ENCODE data around the gene DGKD. TPM values are rescaled to one million over a fixed set of nuclear protein-coding genes. Genes with fewer than 3 reads are reported as not detected.

Gene DGKD
- total RNA-seq, 6 experiments from 2014 or later = 8.1 to 12.2 (median 10.3) TPM

- H3K27ac Mint-ChIP-seq = no peak overlapping the region
- peaks cover 3% of the 10 kb centered on the region for H3K27me3 Mint-ChIP-seq (ENCODE audit: insufficient read depth)
- no peak for DNase-seq
- H3K4me3 Mint-ChIP-seq = no peak overlapping the region
- H3K36me3 Mint-ChIP-seq (ENCODE audit: low read depth) = peaks cover 44% of the 10 kb centered on the region
- peaks cover 19% of the 10 kb centered on the region for H3K4me1 Mint-ChIP-seq (ENCODE audit: low read depth)
- TF ChIP-seq CTCF (IDR thresholded peaks at IDR 0.05) = no peak
- no peaks in the 10 kb centered on the region for H3K9me3 Mint-ChIP-seq
Measured at GRCh38 chr2:233482616-233483015, 128.3 kb downstream of the DGKD start.

GRCh38 chr2:233485726-233486125, 131.4 kb downstream of the DGKD start:
- TF ChIP-seq CTCF (IDR thresholded peaks at IDR 0.05) = no peak
- DNase-seq = no peak
- Mint-ChIP-seq H3K27me3 (ENCODE audit: insufficient read depth) (peaks cover 6% of the 10 kb centered on the region), H3K27ac (no peak overlapping the region), H3K9me3 (no peaks in the 10 kb centered on the region), H3K4me3 (no peak overlapping the region), H3K36me3 (ENCODE audit: low read depth) (peaks cover 66% of the 10 kb centered on the region), H3K4me1 (ENCODE audit: low read depth) (peaks cover 42% of the 10 kb centered on the region)

GRCh38 chr2:233486357-233486756, 132.1 kb downstream of the DGKD start:
- H3K27ac Mint-ChIP-seq = peak overlapping the region; percentile 78
- peak overlapping the region; percentile 5 for H3K4me3 Mint-ChIP-seq
- no peaks in the 10 kb centered on the region for H3K9me3 Mint-ChIP-seq
- peaks cover 68% of the 10 kb centered on the region for H3K36me3 Mint-ChIP-seq (ENCODE audit: low read depth)
- DNase-seq = no peak
- H3K27me3 Mint-ChIP-seq (ENCODE audit: insufficient read depth) = peaks cover 6% of the 10 kb centered on the region
- peaks cover 42% of the 10 kb centered on the region for H3K4me1 Mint-ChIP-seq (ENCODE audit: low read depth)
- no peak for TF ChIP-seq CTCF (IDR thresholded peaks at IDR 0.05)

- TF ChIP-seq CTCF (IDR thresholded peaks at IDR 0.05) = no peak
- Mint-ChIP-seq H3K27ac (peak overlapping the region; percentile 78), H3K27me3 (ENCODE audit: insufficient read depth) (peaks cover 6% of the 10 kb centered on the region), H3K4me3 (peak overlapping the region; percentile 5; the same call in 1 of the 2 replicates), H3K36me3 (ENCODE audit: low read depth) (peaks cover 68% of the 10 kb centered on the region), H3K9me3 (no peaks in the 10 kb centered on the region), H3K4me1 (ENCODE audit: low read depth) (peaks cover 42% of the 10 kb centered on the region)
- DNase-seq = peak; percentile 78
Measured at GRCh38 chr2:233486778-233487552, 132.7 kb downstream of the DGKD start.

GRCh38 chr2:233487748-233488345, 133.6 kb downstream of the DGKD start:
- Mint-ChIP-seq H3K4me1 (ENCODE audit: low read depth) (peaks cover 42% of the 10 kb centered on the region), H3K27ac (peak overlapping the region; percentile 78), H3K9me3 (no peaks in the 10 kb centered on the region), H3K4me3 (no peak overlapping the region), H3K27me3 (ENCODE audit: insufficient read depth) (peaks cover 6% of the 10 kb centered on the region), H3K36me3 (ENCODE audit: low read depth) (peaks cover 67% of the 10 kb centered on the region)
- DNase-seq = no peak
- no peak for TF ChIP-seq CTCF (IDR thresholded peaks at IDR 0.05)
